ENCODE data around the gene CFAP43. TPM values are rescaled to one million over a fixed set of nuclear protein-coding genes. Genes with fewer than 3 reads are reported as not detected.

Gene CFAP43
- total RNA-seq, 1 donor from 2014 or later = not detected

GRCh38 chr10:104109908-104110662 lies 122.1 kb downstream of the CFAP43 start:
- no peaks in the 10 kb centered on the region for H3K36me3 ChIP-seq
- H3K4me3 ChIP-seq = no peak overlapping the region
- H3K4me1 ChIP-seq = no peaks in the 10 kb centered on the region
- H3K27me3 ChIP-seq (ENCODE audit: low read depth) = no peaks in the 10 kb centered on the region
- no peak for DNase-seq
- intact Hi-C loops (cut with micrococcal nuclease) = no loop called here
- no peaks in the 10 kb centered on the region for H3K9me3 ChIP-seq (replicated peaks)
- no peak for TF ChIP-seq CTCF (IDR thresholded peaks at IDR 0.05; ENCODE audit: borderline replicate concordance)
- H3K27ac ChIP-seq (replicated peaks) = no peak overlapping the region

GRCh38 chr10:104104926-104105325 lies 127.2 kb downstream of the CFAP43 start:
- no peak for DNase-seq
- no peaks in the 10 kb centered on the region for H3K9me3 ChIP-seq (replicated peaks)
- no peak overlapping the region for H3K4me3 ChIP-seq
- H3K27ac ChIP-seq (replicated peaks) = no peak overlapping the region
- no peaks in the 10 kb centered on the region for H3K27me3 ChIP-seq (ENCODE audit: low read depth)
- intact Hi-C loops (cut with micrococcal nuclease) = no loop called here
- no peak for TF ChIP-seq CTCF (IDR thresholded peaks at IDR 0.05; ENCODE audit: borderline replicate concordance)
- H3K4me1 ChIP-seq = no peaks in the 10 kb centered on the region
- H3K36me3 ChIP-seq = no peaks in the 10 kb centered on the region

- no peaks in the 10 kb centered on the region for H3K27me3 ChIP-seq (ENCODE audit: low read depth)
- intact Hi-C loops (cut with micrococcal nuclease) = no loop called here
- H3K4me3 ChIP-seq = no peak overlapping the region
- TF ChIP-seq CTCF (IDR thresholded peaks at IDR 0.05; ENCODE audit: borderline replicate concordance) = no peak
- no peaks in the 10 kb centered on the region for H3K9me3 ChIP-seq (replicated peaks)
- H3K36me3 ChIP-seq = no peaks in the 10 kb centered on the region
- DNase-seq = no peak
- H3K27ac ChIP-seq (replicated peaks) = no peak overlapping the region
- H3K4me1 ChIP-seq = no peaks in the 10 kb centered on the region
Observed at GRCh38 chr10:104104418-104104817, 127.7 kb downstream of the CFAP43 start.

GRCh38 chr10:104103956-104104355 lies 128.2 kb downstream of the CFAP43 start:
- Histone ChIP-seq H3K4me1 (no peaks in the 10 kb centered on the region), H3K27me3 (ENCODE audit: low read depth) (no peaks in the 10 kb centered on the region), H3K27ac (replicated peaks) (no peak overlapping the region), H3K4me3 (no peak overlapping the region), H3K9me3 (replicated peaks) (no peaks in the 10 kb centered on the region), H3K36me3 (no peaks in the 10 kb centered on the region)
- no peak for DNase-seq
- intact Hi-C loops (cut with micrococcal nuclease) = no loop called here
- TF ChIP-seq CTCF (IDR thresholded peaks at IDR 0.05; ENCODE audit: borderline replicate concordance) = no peak

- Histone ChIP-seq H3K4me1 (no peaks in the 10 kb centered on the region), H3K27me3 (ENCODE audit: low read depth) (no peaks in the 10 kb centered on the region), H3K9me3 (replicated peaks) (peaks cover 7% of the 10 kb centered on the region), H3K4me3 (no peak overlapping the region), H3K36me3 (no peaks in the 10 kb centered on the region), H3K27ac (replicated peaks) (no peak overlapping the region)
- intact Hi-C loops (cut with micrococcal nuclease) = no loop called here
- TF ChIP-seq CTCF (IDR thresholded peaks at IDR 0.05; ENCODE audit: borderline replicate concordance) = no peak
- DNase-seq = no peak
Observed at GRCh38 chr10:104101902-104102301, 130.3 kb downstream of the CFAP43 start.

All from left ventricle myocardium inferior (tissue), 1 donor.